HG03354 (cell line): Measurements from ENCODE around the gene GATA6.
"Not testable (repeated sequence)": the region's sequence is repeated elsewhere in the genome, so short reads cannot be mapped to it uniquely, and the experiment has no call there.

Experiments
- ATAC-seq: cut with Tn5 transposase; IDR thresholded peaks from one replicate; pipeline ENCODE4 v1.9.1; 2021; ENCODE audit warnings: mild to moderate bottlenecking; ENCODE audit not compliant: unreplicated experiment, poor library complexity, severe bottlenecking

The GATA6 gene

GRCh38 chr18:22179174-22179573 is 9.8 kb downstream of the GATA6 start:
- no peak for ATAC-seq

DNA sequence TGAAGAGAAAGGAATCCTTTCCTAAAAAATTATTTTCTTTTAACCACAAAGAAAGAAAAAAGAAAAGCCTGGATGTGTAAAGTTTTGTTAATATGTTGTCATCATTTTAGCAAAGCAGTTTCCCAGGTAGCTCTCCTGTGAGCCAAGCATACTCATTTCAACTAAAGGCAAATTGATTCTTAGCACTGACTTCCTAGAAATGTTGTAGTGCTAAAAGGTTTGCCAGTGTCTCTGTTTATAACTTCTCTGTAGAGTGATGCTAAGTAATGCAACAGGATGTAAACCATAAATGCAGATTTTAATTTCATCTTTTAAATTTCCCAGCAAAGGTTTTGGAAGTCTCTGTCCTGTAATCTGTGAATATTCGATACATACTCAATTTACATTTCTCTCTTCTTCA is 10.2 kb downstream of the GATA6 start:
- ATAC-seq: no peak

- no peak for ATAC-seq
Measured at GRCh38 chr18:22180722-22181121, 11.3 kb downstream of the GATA6 start.

DNA sequence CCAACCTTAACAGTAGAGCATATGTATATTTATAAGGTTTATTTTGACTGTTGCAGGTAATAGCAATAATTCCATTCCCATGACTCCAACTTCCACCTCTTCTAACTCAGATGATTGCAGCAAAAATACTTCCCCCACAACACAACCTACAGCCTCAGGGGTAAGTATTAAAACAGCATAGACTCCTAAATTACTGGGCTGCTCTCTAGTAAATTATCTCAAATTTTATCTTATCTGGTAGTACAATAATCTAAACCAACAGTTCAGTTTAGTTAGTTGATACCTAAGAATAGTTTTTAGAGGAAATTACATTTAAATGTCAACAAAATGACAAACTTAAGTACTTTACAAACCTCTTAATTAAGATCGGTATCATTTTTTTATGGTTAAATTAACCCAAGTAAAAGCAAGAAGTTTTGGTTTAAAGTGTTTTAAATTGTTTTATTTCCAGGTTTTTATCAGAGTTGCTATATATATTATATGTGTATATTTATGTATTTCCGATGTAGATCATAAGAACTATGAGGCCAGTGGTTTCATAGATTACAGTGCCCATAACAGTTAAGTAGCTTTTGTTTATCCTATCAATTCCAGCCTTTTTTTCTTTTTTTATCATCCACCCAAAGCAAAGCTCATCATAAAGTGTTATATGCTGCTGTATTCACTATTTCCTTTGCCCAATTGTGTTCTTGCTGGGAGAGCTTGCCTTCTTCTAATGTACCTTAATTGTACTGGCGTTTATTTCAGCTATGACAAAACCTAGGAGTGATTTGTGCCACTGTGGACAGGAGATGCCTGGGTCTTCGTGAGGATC is 13.7 kb downstream of the GATA6 start:
- ATAC-seq: no peak

- no peak for ATAC-seq
Measured at GRCh38 chr18:22183698-22184170, 14.3 kb downstream of the GATA6 start.

GRCh38 chr18:22184573-22184972 is 15.2 kb downstream of the GATA6 start:
- ATAC-seq: not testable (repeated sequence)

- ATAC-seq: no peak
Measured at GRCh38 chr18:22185273-22185672, 15.9 kb downstream of the GATA6 start.

- no peak for ATAC-seq
Measured at GRCh38 chr18:22185771-22186386, 16.5 kb downstream of the GATA6 start.

DNA sequence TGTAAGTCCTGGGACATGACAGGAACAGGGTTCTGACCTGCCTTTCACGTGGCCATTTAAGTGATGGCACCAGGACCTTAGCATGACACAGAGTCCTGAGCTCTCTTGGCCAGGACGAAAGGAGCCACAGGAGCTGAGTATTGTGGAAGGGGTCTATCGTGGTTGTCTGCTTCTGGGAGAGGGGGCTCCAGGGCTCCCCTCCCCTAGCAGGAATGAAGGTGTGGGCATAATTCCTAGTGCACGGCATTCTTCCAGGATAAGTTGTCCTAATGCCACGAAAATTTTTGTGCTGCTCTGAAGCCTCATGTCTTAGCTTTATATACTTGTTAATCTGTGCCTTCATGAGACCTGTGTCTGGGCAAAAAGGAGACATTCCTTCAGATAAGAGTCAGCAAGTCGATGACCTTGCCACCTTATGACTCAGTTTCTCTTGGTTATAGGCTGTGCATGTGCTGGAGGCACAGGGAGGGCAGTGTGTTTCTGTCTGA is 17.1 kb downstream of the GATA6 start:
- ATAC-seq: no peak

GRCh38 chr18:22188559-22189267 is 19.3 kb downstream of the GATA6 start:
- no peak for ATAC-seq

DNA sequence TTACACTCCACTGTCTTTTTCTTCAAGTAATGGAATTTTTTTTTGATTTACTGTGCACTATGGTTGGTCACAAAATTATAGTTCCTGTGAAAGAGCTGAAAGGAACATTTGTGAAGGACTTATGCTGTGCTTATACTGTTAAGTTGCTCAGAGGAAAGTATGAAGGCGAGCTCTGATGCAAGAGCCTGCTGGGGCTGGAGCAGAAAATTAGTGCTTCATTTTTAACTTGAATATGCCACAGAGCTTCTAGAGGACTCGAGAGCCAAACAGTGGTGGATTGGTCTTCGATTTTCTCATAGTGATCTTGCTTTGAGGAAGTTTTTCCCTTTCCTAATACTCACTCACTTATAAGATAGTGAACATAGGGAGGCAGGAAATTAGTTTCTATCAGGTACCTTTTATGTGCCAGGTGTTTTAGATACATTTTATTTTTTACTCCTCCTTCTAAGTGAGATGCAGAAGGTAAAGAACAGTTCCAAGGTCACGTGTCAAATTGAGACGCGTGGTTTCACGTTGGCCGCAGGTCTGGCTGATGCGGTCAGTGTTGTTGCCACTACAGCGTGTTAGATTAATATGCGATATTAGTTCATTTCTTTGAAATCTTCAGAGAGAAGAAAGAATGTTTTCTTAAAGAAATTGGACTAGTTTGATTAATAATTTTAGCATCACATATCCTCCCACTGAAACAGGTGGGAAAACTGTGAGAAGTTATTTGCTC is 20.2 kb downstream of the GATA6 start:
- ATAC-seq: no peak

DNA sequence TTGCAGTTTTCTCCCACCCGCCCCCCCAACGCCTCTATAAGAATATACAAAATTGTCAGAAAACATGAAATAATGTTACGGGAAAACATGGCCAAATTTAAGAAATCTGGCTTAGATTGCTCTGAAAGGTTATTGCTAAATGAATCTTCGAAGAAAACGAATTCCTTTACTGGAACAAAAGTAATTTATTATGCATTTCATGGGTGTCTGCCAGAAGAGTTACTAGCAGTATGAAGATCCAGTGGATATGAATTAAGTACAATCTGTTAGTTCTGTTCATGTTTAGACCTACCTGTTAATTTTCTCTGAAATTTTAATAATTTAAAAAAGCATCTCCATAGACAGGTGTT is 21.9 kb downstream of the GATA6 start:
- ATAC-seq: no peak

DNA sequence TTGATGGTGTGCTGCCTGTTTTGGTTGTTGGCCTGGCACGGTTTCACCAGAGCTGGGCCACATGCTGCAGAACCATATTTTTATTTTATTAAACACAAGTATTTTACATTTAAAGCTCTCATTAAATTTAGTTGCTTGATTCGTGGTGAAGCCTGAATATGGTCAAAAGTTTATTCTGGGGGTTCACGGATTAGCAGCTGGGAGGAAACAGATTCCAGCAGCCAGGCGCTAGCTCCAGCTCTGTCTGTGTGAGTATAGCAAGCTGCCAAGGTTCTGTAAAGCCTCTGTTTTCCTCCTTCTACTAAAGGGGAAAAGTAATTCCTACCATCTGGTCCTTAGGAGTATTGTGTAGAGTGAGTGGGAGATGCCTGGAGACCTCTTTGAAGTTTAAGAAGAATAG is 22.5 kb downstream of the GATA6 start:
- ATAC-seq: no peak

DNA sequence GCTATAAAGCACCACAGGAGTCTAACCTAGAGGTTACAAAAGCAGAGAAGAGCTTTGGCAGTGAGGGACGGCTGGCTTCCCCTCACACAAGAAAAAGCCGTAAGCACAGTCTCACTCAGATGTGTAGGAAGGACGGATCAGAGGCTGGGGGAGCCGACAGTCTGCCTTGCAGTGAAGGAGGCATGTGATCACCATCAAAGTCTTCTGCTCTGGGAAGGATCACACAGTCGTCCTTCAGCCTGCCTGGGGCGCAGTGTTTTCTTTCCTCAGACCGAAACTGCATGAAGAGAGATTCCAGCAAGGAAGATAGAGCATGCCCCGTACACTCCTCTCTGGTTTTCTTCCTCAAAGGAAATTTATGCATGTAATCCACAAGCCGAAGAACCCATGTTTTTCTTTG is 24.1 kb downstream of the GATA6 start:
- ATAC-seq: no peak

DNA sequence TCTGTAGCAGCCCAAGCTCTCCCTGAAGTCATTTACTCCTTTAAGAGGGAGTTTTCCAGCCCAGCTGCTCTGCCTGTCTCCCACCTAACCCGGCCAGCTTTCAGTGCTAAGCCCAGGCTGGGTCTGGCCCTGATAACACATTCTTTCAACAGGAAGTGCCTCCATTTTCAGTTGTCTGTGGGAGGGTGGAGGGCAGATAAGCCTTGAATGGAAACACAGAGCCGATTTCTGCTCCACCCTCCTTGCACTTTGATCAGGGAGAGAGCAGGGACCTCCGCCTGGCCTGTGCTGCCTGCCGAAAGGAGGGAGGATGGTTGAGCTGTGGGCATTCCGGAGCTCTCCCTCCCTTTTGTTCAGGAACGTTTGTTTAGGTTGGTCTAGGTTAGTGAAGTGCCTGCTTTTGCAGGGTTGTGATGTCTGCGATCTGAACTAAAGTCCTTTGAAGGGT is 24.8 kb downstream of the GATA6 start:
- no peak for ATAC-seq

- ATAC-seq: no peak
Measured at GRCh38 chr18:22195052-22195451, 25.7 kb downstream of the GATA6 start.

DNA sequence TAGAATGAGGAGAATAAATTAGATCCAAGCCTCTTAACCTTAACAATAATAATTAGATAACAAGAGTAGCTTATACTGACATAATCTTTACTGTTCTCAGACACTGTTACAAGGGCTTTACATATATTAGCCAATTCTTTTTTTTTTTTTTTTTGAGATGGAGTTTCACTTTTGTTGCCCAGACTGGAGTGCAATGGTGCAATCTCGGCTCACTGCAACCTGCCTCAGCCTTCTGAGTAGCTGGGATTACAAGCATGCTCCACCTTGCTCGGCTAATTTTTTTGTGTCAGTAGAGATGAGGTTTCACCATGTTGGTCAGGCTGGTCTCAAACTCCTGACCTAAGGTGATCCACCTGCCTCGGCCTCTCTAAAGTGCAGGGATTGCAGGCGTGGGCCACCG is 27.6 kb downstream of the GATA6 start:
- ATAC-seq: not testable (repeated sequence)

- ATAC-seq: no peak
Measured at GRCh38 chr18:22197668-22198067, 28.3 kb downstream of the GATA6 start.

- no peak for ATAC-seq
Measured at GRCh38 chr18:22198163-22198562, 28.8 kb downstream of the GATA6 start.

DNA sequence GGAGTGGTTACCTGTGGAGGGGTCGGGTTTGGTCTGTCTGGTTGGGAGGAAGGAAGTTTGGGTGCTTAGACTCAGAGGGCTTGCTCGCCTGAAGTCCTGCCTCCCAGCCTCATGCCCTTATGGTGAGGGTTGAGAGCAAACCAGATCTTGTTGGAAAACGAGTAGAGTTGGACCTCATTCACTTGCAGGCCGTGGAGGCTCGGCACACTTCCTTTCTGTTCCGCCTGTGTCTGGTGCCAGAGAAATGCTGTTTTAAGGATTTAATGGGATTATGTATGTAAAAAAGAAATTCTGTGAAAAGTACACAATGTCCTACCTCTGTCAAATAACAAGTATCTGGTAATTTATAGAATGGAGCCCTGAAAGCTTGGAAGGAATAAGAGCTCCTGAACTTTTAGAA is 29.6 kb downstream of the GATA6 start:
- ATAC-seq: no peak
